Hepatocyte (in vitro differentiated cells): ENCODE data around the gene NTMT2.

ENCODE experiments used
- CTCF ChIP-seq: fragments of 200-600 bp; sonication (generic); IDR thresholded peaks from 2 replicates; pipeline ENCODE4 v1.5.1; 2016; ENCODE audit warnings: antibody characterized with exemption, mild to moderate bottlenecking; ENCODE audit not compliant: poor library complexity
- EZH2 ChIP-seq: fragments of 200-600 bp; sonication (generic); IDR thresholded peaks from 2 replicates; pipeline ENCODE4 v1.6.1; 2016; ENCODE audit warnings: antibody characterized with exemption, mild to moderate bottlenecking, borderline replicate concordance

- TF ChIP-seq CTCF (no peak), EZH2 (no peak)
Observed at GRCh38 chr1:170175484-170175883, 29.7 kb downstream of the NTMT2 start.
